AG04450 (cell line): ENCODE results near the gene CSF1. TPM values are rescaled to one million over a fixed set of nuclear protein-coding genes. Genes with fewer than 3 reads are reported as not detected.

ENCODE experiments used
- CTCF ChIA-PET: fragments of 300-600, 350-600 bp; formaldehyde crosslinking; extraction: SDS; loops from one replicate; lab custom pipeline; 2022; ENCODE audit warnings: antibody characterized with exemption, inconsistent platforms; lab: Charles Lee
- POLR2A ChIA-PET: fragments of 350-600 bp; formaldehyde crosslinking; extraction: SDS; loops from one replicate; lab custom pipeline; 2021; ENCODE audit warnings: antibody characterized with exemption, inconsistent platforms; lab: Yijun Ruan, JAX
- DNase-seq: peaks from one replicate; pipeline ENCODE4 v3.0.0-alpha.2; 2011; ENCODE audit warnings: low read depth, low spot score
- H3K27ac ChIP-seq: one replicate; pipeline ENCODE4 v1.5.1; 2012; ENCODE audit warnings: low read depth, low read length, control low read depth
- H3K27me3 ChIP-seq: one replicate; pipeline ENCODE4 v1.6.0; 2012; ENCODE audit warnings: low read length; ENCODE audit not compliant: control insufficient read depth, insufficient read depth
- H3K4me3 ChIP-seq: 2 replicates; pipeline ENCODE4 v1.5.1; 2011; ENCODE audit warnings: mild to moderate bottlenecking, low read depth, low read length, control low read depth
- H3K9me3 ChIP-seq: 2 replicates; pipeline ENCODE4 v1.5.1; 2012; ENCODE audit warnings: low read length; ENCODE audit not compliant: control insufficient read depth, insufficient read depth
- polyA plus RNA-seq: library from polyadenylated mRNA; depleted of rRNA; stranded (reverse); fragments of >200 nt; gene quantifications from 2 replicates; pipeline ENCODE4 v1.2.3, GENCODE V29; 2011
- TF ChIP-seq, protein P1 (sequence below): IDR thresholded peaks from 2 replicates; pipeline ENCODE4 v1.5.1; 2011; ENCODE audit warnings: low read depth, low read length, control low read depth, inconsistent platforms

The CSF1 gene
- polyA plus RNA-seq, 1 experiment: 84.1 TPM

GRCh38 chr1:109924316-109924715 is 13.7 kb downstream of the CSF1 start:
- CTCF ChIA-PET: interaction anchor here (0.9 to 4.8 kb wide), 2 partner anchors 60 to 147 kb away, joined by 3 to 26 read pairs; partner anchors contain the start of gene AHCYL1
- POLR2A ChIA-PET: interaction anchor here (1.6 kb wide), 1 partner anchor 59 kb away, joined by 4 read pairs; no protein-coding TSS in a partner anchor
- DNase-seq: no peak

GRCh38 chr1:109925159-109925990 is 14.7 kb downstream of the CSF1 start:
- H3K9me3 ChIP-seq: peaks cover 13% of the 10 kb centered on the region
- CTCF ChIA-PET: interaction anchor here (0.9 to 4.8 kb wide), 2 partner anchors 59 to 148 kb away, joined by 3 to 26 read pairs; partner anchors contain the start of gene AHCYL1
- POLR2A ChIA-PET: interaction anchor here (1.6 kb wide), 1 partner anchor 58 kb away, joined by 4 read pairs; no protein-coding TSS in a partner anchor

More at GRCh38 chr1:109924316-109924715, 13.7 kb downstream of the CSF1 start:
- TF ChIP-seq, protein P1, sequence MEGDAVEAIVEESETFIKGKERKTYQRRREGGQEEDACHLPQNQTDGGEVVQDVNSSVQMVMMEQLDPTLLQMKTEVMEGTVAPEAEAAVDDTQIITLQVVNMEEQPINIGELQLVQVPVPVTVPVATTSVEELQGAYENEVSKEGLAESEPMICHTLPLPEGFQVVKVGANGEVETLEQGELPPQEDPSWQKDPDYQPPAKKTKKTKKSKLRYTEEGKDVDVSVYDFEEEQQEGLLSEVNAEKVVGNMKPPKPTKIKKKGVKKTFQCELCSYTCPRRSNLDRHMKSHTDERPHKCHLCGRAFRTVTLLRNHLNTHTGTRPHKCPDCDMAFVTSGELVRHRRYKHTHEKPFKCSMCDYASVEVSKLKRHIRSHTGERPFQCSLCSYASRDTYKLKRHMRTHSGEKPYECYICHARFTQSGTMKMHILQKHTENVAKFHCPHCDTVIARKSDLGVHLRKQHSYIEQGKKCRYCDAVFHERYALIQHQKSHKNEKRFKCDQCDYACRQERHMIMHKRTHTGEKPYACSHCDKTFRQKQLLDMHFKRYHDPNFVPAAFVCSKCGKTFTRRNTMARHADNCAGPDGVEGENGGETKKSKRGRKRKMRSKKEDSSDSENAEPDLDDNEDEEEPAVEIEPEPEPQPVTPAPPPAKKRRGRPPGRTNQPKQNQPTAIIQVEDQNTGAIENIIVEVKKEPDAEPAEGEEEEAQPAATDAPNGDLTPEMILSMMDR: no peak
- no peak overlapping the region for H3K4me3 ChIP-seq
- peaks cover 13% of the 10 kb centered on the region for H3K9me3 ChIP-seq
- no peaks in the 10 kb centered on the region for H3K27me3 ChIP-seq
- H3K27ac ChIP-seq: no peak overlapping the region

GRCh38 chr1:109926662-109927300 is 16.1 kb downstream of the CSF1 start:
- peak overlapping the region; percentile 22 for H3K27ac ChIP-seq
- ChIA-PET POLR2A (interaction anchor here (0.9 kb wide), 1 partner anchor 134 kb away, joined by 3 read pairs; no protein-coding TSS in a partner anchor), CTCF (interaction anchor here (1.2 to 4.8 kb wide), 2 partner anchors 58 to 150 kb away, joined by 3 to 26 read pairs; partner anchors contain the start of gene AHCYL1)
- TF ChIP-seq, protein P1: no peak
- DNase-seq: no peak
- H3K9me3 ChIP-seq: peaks cover 13% of the 10 kb centered on the region
- no peaks in the 10 kb centered on the region for H3K27me3 ChIP-seq
- H3K4me3 ChIP-seq: no peak overlapping the region

More at GRCh38 chr1:109925159-109925990, 14.7 kb downstream of the CSF1 start:
- TF ChIP-seq, protein P1: no peak
- DNase-seq: no peak
- Histone ChIP-seq H3K4me3 (no peak overlapping the region), H3K27ac (no peak overlapping the region), H3K27me3 (no peaks in the 10 kb centered on the region)

DNA sequence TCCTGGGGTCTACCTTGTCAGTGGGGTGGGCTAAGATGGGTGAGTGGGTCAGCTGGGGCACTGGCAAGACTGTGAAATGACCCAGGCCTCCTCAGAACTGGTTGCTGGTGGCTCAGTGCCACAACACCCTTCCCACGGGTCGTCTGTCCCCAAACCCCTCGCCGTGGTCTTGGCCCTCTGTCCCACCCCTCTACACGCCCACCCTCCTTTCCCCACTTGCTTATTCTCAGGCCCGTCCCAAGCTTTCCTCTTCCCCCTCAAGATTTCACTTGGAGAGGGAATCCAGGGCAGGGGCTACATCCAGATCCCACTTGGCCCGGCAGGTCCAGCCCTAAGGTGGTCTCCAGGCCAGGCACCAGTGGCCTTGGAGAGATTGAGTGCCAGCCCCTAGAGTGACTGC is 16.7 kb downstream of the CSF1 start:
- no peak overlapping the region for H3K4me3 ChIP-seq
- no peak for DNase-seq
- no peaks in the 10 kb centered on the region for H3K27me3 ChIP-seq
- ChIA-PET POLR2A (interaction anchor here (0.9 to 1.1 kb wide), 2 partner anchors 32 to 135 kb away, joined by 3 read pairs; no protein-coding TSS in a partner anchor), CTCF (interaction anchor here (1.2 kb wide), 1 partner anchor 151 kb away, joined by 3 read pairs; no protein-coding TSS in a partner anchor)
- H3K27ac ChIP-seq: peak overlapping the region; percentile 22
- peaks cover 13% of the 10 kb centered on the region for H3K9me3 ChIP-seq
- TF ChIP-seq, protein P1: no peak
